ENCODE measurements around the gene RNF213. TPM values are rescaled to one million over a fixed set of nuclear protein-coding genes. Genes with fewer than 3 reads are reported as not detected.

RNF213 gene
- total RNA-seq, 3 donors from 2014 or later = 96.0 to 111 (median 101) TPM

GRCh38 chr17:80428363-80428762, 167.7 kb downstream of the RNF213 start:
- Histone ChIP-seq H3K4me1 (no peaks in the 10 kb centered on the region), H3K9me3 (no peaks in the 10 kb centered on the region), H3K27me3 (no peaks in the 10 kb centered on the region), H3K36me3 (no peaks in the 10 kb centered on the region), H3K4me3 (no peak overlapping the region), H3K27ac (no peak overlapping the region)
- DNase-seq (ENCODE audit: low spot score in 2 of 2) = no peak
- intact Hi-C loops (cut with DNase I; ENCODE audit: low total_unique reads) = loop anchor here (10.0 kb wide), 1 partner anchor 556 kb away; no protein-coding TSS in a partner anchor
- TF ChIP-seq POLR2A (IDR thresholded peaks at IDR 0.05) (no peak), POLR2AphosphoS5 (IDR thresholded peaks at IDR 0.05) (no peak), CTCF (IDR thresholded peaks at IDR 0.05) (no peak)

- no peaks in the 10 kb centered on the region for H3K4me1 ChIP-seq
- H3K27ac ChIP-seq = no peak overlapping the region
- no peak for DNase-seq (ENCODE audit: low spot score in 2 of 2)
- no peaks in the 10 kb centered on the region for H3K27me3 ChIP-seq
- H3K4me3 ChIP-seq = no peak overlapping the region
- no peaks in the 10 kb centered on the region for H3K36me3 ChIP-seq
- TF ChIP-seq POLR2AphosphoS5 (IDR thresholded peaks at IDR 0.05) (no peak), CTCF (IDR thresholded peaks at IDR 0.05) (no peak), POLR2A (IDR thresholded peaks at IDR 0.05) (no peak)
- intact Hi-C loops (cut with DNase I; ENCODE audit: low total_unique reads) = loop anchor here (10.0 kb wide), 1 partner anchor 556 kb away; no protein-coding TSS in a partner anchor
- no peaks in the 10 kb centered on the region for H3K9me3 ChIP-seq
These were observed 168.1 kb downstream of the RNF213 start for GRCh38 chr17:80428796-80429195.

DNA sequence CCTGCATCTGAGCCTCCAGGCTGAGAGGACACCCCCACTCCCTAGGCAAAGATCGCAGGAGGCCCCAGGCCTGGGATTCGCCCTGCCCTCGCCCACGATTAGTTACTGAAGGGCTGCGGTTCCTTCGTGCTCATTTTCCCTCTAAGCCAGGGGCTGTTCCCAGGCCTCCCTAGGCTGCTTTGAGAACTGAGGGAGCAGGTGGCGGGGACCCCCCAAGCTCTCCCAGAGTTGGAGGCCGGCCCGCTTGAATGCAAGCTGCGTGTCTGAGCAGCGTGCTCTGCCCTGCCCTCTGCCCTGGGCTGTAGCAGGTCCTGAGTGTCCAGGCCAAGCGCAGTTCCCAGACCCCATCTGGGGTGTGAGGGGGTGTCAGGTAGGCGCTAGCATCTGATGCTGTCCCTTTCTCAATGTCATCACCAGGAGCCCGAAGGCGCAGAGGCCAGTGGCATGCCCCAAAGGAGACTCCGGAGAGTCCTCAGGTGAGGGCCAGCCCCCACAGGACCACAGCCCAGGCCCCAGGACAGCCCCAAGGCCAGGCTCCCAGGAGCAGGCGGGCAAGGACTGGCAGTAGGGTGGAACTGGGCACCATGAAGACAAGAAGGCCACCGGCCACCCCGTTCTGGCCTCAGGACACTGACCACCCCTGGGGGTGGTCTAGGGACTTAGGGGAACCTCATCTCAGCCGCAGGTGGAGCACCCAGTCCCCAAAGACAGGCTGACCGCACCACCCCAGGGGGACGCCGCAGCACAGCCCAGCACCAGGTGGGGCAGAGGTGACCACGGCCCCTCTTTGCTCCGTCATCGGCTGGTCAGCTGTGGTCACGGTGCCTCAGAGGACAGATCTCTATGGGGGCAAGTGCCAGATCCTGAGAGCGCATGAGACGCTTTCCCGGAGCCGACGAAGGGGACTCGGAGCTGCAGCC, 169.0 kb downstream of the RNF213 start:
- Histone ChIP-seq H3K4me3 (no peak overlapping the region), H3K27me3 (no peaks in the 10 kb centered on the region), H3K27ac (no peak overlapping the region), H3K4me1 (no peaks in the 10 kb centered on the region), H3K36me3 (no peaks in the 10 kb centered on the region), H3K9me3 (no peaks in the 10 kb centered on the region)
- DNase-seq (ENCODE audit: low spot score in 2 of 2) = no peak
- intact Hi-C loops (cut with DNase I; ENCODE audit: low total_unique reads) = loop anchor here (10.0 kb wide), 2 partner anchors 125 to 555 kb away; no protein-coding TSS in a partner anchor
- TF ChIP-seq CTCF (IDR thresholded peaks at IDR 0.05) (no peak), POLR2AphosphoS5 (IDR thresholded peaks at IDR 0.05) (no peak), POLR2A (IDR thresholded peaks at IDR 0.05) (no peak)

GRCh38 chr17:80430446-80431245, 170.0 kb downstream of the RNF213 start:
- no peaks in the 10 kb centered on the region for H3K27me3 ChIP-seq
- no peak for TF ChIP-seq POLR2A (IDR thresholded peaks at IDR 0.05)
- TF ChIP-seq POLR2AphosphoS5 (IDR thresholded peaks at IDR 0.05) = no peak
- no peak for TF ChIP-seq CTCF (IDR thresholded peaks at IDR 0.05)
- H3K9me3 ChIP-seq = no peaks in the 10 kb centered on the region
- no peaks in the 10 kb centered on the region for H3K36me3 ChIP-seq
- H3K27ac ChIP-seq = no peak overlapping the region
- DNase-seq (ENCODE audit: low spot score in 2 of 2) = no peak
- no peaks in the 10 kb centered on the region for H3K4me1 ChIP-seq
- no peak overlapping the region for H3K4me3 ChIP-seq
- intact Hi-C loops (cut with DNase I; ENCODE audit: low total_unique reads) = loop anchor here (10.0 kb wide), 1 partner anchor 124 kb away; no protein-coding TSS in a partner anchor
